Keratinocyte (primary cell): ENCODE data around the gene DIS3L2. TPM values are rescaled to one million over a fixed set of nuclear protein-coding genes. Genes with fewer than 3 reads are reported as not detected.

Experiments used
- DNase-seq: peaks from one replicate; pipeline ENCODE4 v3.0.0-alpha.2; 2011; ENCODE audit warnings: low read depth, missing footprints, low spot score
- FAIRE-seq: peaks from 2 replicates; lab custom pipeline; 2011; peaks lifted over from hg19 to GRCh38; lab: Jason Lieb, UNC
- H2AFZ ChIP-seq: 2 replicates; pipeline ENCODE4 v1.6.0; 2012; ENCODE audit warnings: low read length, control low read depth, inconsistent platforms; ENCODE audit not compliant: control insufficient read depth
- H3K27ac ChIP-seq: 2 replicates; pipeline ENCODE4 v1.5.1; 2011; ENCODE audit warnings: low read length; ENCODE audit not compliant: control insufficient read depth, insufficient read depth
- H3K27me3 ChIP-seq: 3 replicates; pipeline ENCODE4 v1.6.0; 2011; ENCODE audit warnings: low read length; ENCODE audit not compliant: control insufficient read depth, insufficient read depth; ENCODE audit errors: extremely low read depth
- H3K36me3 ChIP-seq, 2 experiments: 2 replicates in 1 of 2; 3 replicates in 1 of 2; pipeline ENCODE4 v1.5.1; 2011; ENCODE audit warnings: low read length in 2 of 2, mild to moderate bottlenecking in 1 of 2; ENCODE audit not compliant: control insufficient read depth in 2 of 2, insufficient read depth in 2 of 2; ENCODE audit errors: extremely low read depth in 1 of 2
- H3K4me1 ChIP-seq: 3 replicates; pipeline ENCODE4 v1.5.1; 2011; ENCODE audit warnings: low read length; ENCODE audit not compliant: control insufficient read depth, insufficient read depth; ENCODE audit errors: extremely low read depth
- H3K4me2 ChIP-seq: 3 replicates; pipeline ENCODE4 v1.6.0; 2011; ENCODE audit warnings: low read depth, low read length; ENCODE audit not compliant: control insufficient read depth, insufficient read depth; ENCODE audit errors: extremely low read depth
- H3K4me3 ChIP-seq, 3 experiments: fragments of 200-600 bp in 1 of 3; sonication (generic) in 1 of 3; 2 replicates in 2 of 3; 3 replicates in 1 of 3; pipeline ENCODE4 v1.5.1; 2011 to 2016; ENCODE audit warnings: low read length in 3 of 3, mild to moderate bottlenecking in 3 of 3, control low read depth in 2 of 3, inconsistent platforms in 1 of 3, low read depth in 1 of 3, mixed read lengths in 1 of 3, mixed run types in 1 of 3, moderate library complexity in 1 of 3; ENCODE audit not compliant: control insufficient read depth in 2 of 3, insufficient read depth in 2 of 3; ENCODE audit errors: extremely low read depth in 1 of 3
- H3K79me2 ChIP-seq: 2 replicates; pipeline ENCODE4 v1.6.0; 2012; ENCODE audit warnings: low read length; ENCODE audit not compliant: control insufficient read depth, insufficient read depth
- H3K9ac ChIP-seq: 3 replicates; pipeline ENCODE4 v1.6.0; 2011; ENCODE audit warnings: low read length; ENCODE audit not compliant: control insufficient read depth, insufficient read depth; ENCODE audit errors: extremely low read depth
- H3K9me1 ChIP-seq: 3 replicates; pipeline ENCODE4 v1.6.0; 2011; ENCODE audit warnings: low read length; ENCODE audit not compliant: control insufficient read depth, insufficient read depth; ENCODE audit errors: extremely low read depth
- H3K9me3 ChIP-seq: 2 replicates; pipeline ENCODE4 v1.5.1; 2012; ENCODE audit warnings: low read depth, low read length; ENCODE audit not compliant: control insufficient read depth
- H4K20me1 ChIP-seq: 3 replicates; pipeline ENCODE4 v1.6.0; 2011; ENCODE audit warnings: low read length; ENCODE audit not compliant: control insufficient read depth, insufficient read depth; ENCODE audit errors: extremely low read depth
- EZH2 ChIP-seq: IDR thresholded peaks from one replicate; pipeline ENCODE4 v1.6.1; 2012; ENCODE audit warnings: inconsistent platforms, mild to moderate bottlenecking, low read length, moderate library complexity
- dilution Hi-C: fragments of 300-500 bp; cut with MboI; formaldehyde crosslinking; loops from one replicate; pipeline ENCODE4 v1.7.0; 2020; ENCODE audit warnings: low sequenced_read_pairs; ENCODE audit not compliant: extremely low pct_ligation_motif_present
- polyA plus RNA-seq, 5 experiments: library from polyadenylated mRNA; depleted of rRNA in 3 of 5; stranded (reverse) in 3 of 5; stranded (forward) in 1 of 5; unstranded in 1 of 5; fragments of >200 nt; gene quantifications; 1 replicate in 1 of 5; 2 replicates in 3 of 5; 3 replicates in 1 of 5; pipeline versions ENCODE4 v1.2.1 to v1.2.3, GENCODE V29; 2011 to 2012; ENCODE audit warnings: missing spikeins in 2 of 5, low read depth in 1 of 5, low replicate concordance in 1 of 5
- TF ChIP-seq, protein P1 (sequence below), 3 experiments: IDR thresholded peaks in 1 of 3; conservative IDR thresholded peaks in 1 of 3; optimal IDR thresholded peaks in 1 of 3; 2 replicates in 2 of 3; 3 replicates in 1 of 3; pipeline versions ENCODE3 to v1.5.1; 2011; ENCODE audit warnings: low read length in 3 of 3, mild to moderate bottlenecking in 3 of 3, moderate library complexity in 2 of 3, control low read depth in 1 of 3, inconsistent platforms in 1 of 3; ENCODE audit not compliant: insufficient read depth in 2 of 3; ENCODE audit errors: extremely low read depth in 1 of 3

DIS3L2 gene
- polyA plus RNA-seq, 1 donor (not counting 4 experiments of a cell fraction or from before 2014, with no cell fraction given): 8.6 TPM

DNA sequence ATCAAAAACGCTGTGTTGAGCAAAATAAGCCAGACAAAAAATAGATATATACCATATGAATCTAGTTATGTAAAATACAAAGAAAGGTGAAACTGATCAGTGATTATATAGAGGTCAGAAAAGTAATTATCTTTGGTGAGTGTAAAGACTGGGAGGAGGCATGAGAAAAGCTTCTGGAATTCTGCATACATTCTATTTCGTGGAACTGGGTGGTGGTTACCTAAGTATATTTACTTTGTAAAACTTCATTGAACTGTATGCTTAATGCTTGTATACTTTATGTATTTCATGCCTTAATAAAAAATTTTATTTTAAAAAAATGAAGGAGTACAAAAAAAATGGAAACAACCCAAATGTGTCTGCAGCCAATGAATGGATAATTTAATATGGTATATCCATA, 263.9 kb downstream of the DIS3L2 start:
- dilution Hi-C loops: no loop called here
- no peaks in the 10 kb centered on the region for H3K4me1 ChIP-seq
- H2AFZ ChIP-seq: no peak overlapping the region
- H3K9me3 ChIP-seq: no peaks in the 10 kb centered on the region
- no peaks in the 10 kb centered on the region for H3K79me2 ChIP-seq
- no peaks in the 10 kb centered on the region for H4K20me1 ChIP-seq
- H3K9ac ChIP-seq: no peak overlapping the region
- no peaks in the 10 kb centered on the region for H3K36me3 ChIP-seq
- H3K4me3 ChIP-seq: no peak overlapping the region
- no peak overlapping the region for H3K27ac ChIP-seq
- TF ChIP-seq, protein P1, sequence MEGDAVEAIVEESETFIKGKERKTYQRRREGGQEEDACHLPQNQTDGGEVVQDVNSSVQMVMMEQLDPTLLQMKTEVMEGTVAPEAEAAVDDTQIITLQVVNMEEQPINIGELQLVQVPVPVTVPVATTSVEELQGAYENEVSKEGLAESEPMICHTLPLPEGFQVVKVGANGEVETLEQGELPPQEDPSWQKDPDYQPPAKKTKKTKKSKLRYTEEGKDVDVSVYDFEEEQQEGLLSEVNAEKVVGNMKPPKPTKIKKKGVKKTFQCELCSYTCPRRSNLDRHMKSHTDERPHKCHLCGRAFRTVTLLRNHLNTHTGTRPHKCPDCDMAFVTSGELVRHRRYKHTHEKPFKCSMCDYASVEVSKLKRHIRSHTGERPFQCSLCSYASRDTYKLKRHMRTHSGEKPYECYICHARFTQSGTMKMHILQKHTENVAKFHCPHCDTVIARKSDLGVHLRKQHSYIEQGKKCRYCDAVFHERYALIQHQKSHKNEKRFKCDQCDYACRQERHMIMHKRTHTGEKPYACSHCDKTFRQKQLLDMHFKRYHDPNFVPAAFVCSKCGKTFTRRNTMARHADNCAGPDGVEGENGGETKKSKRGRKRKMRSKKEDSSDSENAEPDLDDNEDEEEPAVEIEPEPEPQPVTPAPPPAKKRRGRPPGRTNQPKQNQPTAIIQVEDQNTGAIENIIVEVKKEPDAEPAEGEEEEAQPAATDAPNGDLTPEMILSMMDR (optimal IDR thresholded peaks at IDR 0.05 in 1 of 3, IDR thresholded peaks at IDR 0.05 in 1 of 3, conservative IDR thresholded peaks at IDR 0.05 in 1 of 3; ENCODE audit: extremely low read depth in 1 of 3, insufficient read depth in 2 of 3, low read length in 3 of 3): no peak
- no peak for TF ChIP-seq EZH2
- H3K4me2 ChIP-seq: no peak overlapping the region
- DNase-seq (no peak), FAIRE-seq (no peak)
- no peaks in the 10 kb centered on the region for H3K9me1 ChIP-seq
- no peaks in the 10 kb centered on the region for H3K27me3 ChIP-seq

DNA sequence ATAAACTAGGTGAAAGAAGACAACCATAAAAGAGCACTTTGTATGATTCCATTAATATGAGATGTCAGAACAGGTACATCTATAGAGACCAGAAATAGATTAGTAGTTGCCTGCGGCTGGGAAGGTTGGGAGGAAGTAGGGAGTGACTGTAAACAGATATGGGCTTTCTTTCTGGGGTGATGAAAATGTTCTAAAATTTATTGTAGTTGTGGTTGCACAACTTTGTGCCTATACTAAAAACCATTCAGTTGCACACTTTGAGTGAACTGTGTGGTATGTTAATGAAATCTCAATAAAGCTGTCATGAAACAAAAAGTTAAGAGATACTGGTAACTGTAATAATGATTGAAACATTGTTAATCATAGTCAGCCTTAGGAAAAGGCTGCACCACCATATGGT, 264.4 kb downstream of the DIS3L2 start:
- H2AFZ ChIP-seq: no peak overlapping the region
- no peak overlapping the region for H3K4me2 ChIP-seq
- H3K79me2 ChIP-seq: no peaks in the 10 kb centered on the region
- DNase-seq (no peak), FAIRE-seq (no peak)
- no peak overlapping the region for H3K27ac ChIP-seq
- no peaks in the 10 kb centered on the region for H3K9me3 ChIP-seq
- no peaks in the 10 kb centered on the region for H4K20me1 ChIP-seq
- H3K27me3 ChIP-seq: no peaks in the 10 kb centered on the region
- H3K36me3 ChIP-seq: no peaks in the 10 kb centered on the region
- H3K9me1 ChIP-seq: no peaks in the 10 kb centered on the region
- no peak overlapping the region for H3K4me3 ChIP-seq
- no peak overlapping the region for H3K9ac ChIP-seq
- TF ChIP-seq, protein P1 (optimal IDR thresholded peaks at IDR 0.05 in 1 of 3, IDR thresholded peaks at IDR 0.05 in 1 of 3, conservative IDR thresholded peaks at IDR 0.05 in 1 of 3; ENCODE audit: extremely low read depth in 1 of 3, insufficient read depth in 2 of 3, low read length in 3 of 3): no peak
- no peak for TF ChIP-seq EZH2
- dilution Hi-C loops: no loop called here
- no peaks in the 10 kb centered on the region for H3K4me1 ChIP-seq
